ENCODE data around the gene TP63.

Gene TP63

DNA sequence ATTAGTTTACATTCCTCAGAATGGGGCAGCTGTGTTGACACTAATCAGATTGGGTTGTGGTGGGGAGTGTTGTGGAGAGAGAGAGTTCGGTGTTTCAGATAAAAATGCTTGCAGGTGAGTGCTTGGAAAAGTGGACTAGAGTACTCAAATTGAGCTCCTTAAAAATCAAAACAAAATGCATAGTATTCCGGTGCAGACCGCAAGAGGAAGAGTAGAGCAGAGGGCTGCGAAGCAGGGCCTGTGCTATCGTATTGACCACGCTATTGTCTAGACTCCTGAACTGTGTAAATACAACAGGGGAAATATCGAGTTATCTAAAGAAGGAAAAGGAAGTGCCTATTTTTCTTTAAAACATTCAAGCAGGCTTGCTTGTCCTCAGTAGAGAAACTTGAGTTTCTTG is 159.5 kb downstream of the TP63 start:
- H3K4me3 ChIP-seq = no peak overlapping the region
- DNase-seq (ENCODE audit: low spot score) = no peak
- TF ChIP-seq, protein P1, sequence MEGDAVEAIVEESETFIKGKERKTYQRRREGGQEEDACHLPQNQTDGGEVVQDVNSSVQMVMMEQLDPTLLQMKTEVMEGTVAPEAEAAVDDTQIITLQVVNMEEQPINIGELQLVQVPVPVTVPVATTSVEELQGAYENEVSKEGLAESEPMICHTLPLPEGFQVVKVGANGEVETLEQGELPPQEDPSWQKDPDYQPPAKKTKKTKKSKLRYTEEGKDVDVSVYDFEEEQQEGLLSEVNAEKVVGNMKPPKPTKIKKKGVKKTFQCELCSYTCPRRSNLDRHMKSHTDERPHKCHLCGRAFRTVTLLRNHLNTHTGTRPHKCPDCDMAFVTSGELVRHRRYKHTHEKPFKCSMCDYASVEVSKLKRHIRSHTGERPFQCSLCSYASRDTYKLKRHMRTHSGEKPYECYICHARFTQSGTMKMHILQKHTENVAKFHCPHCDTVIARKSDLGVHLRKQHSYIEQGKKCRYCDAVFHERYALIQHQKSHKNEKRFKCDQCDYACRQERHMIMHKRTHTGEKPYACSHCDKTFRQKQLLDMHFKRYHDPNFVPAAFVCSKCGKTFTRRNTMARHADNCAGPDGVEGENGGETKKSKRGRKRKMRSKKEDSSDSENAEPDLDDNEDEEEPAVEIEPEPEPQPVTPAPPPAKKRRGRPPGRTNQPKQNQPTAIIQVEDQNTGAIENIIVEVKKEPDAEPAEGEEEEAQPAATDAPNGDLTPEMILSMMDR (IDR thresholded peaks at IDR 0.05) = no peak
- no peak overlapping the region for H3K27ac ChIP-seq

DNA sequence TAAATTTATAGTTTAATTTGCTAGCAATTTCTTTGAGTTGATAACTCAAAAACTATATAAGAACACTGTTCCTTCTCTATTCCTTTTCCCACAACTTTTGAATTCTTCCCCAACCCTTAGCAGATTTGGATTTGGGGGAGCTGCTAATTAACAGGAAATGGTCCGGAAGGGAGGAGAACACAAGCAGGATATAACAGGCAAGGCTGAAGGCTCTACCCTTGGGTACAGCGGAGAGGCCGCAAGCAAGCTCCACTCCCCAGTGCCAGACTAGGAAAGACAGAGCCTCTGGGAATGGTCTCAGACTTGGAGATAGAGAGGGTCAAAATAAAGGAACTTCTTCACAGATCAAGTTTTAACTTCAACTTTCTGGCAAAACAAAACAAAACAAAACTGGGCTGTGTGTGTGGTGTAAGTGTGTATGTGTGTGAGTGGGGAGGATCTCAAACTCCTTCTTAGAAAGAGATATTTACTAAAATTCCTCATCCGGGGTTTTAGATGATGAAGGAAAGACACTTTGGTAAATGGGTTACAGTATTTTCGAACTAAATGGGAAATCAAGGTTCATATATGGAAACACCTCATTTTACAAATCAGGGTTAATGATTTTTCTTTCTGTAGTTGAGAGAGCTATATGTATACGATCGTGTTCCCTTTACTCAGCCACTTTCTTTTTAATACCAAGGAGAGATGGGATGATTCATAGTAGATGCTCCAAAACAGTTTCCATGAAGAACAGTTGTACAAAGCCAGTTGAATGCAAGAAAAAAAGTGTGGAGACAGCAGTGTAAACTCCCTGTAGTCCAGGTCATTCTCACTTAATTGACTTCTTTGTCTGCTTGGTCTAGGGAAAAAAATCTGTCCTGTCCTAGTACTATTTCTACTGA is 161.1 kb downstream of the TP63 start:
- no peak for DNase-seq (ENCODE audit: low spot score)
- Histone ChIP-seq H3K4me3 (no peak overlapping the region), H3K27ac (no peak overlapping the region)
- TF ChIP-seq, protein P1 (IDR thresholded peaks at IDR 0.05) = no peak

DNA sequence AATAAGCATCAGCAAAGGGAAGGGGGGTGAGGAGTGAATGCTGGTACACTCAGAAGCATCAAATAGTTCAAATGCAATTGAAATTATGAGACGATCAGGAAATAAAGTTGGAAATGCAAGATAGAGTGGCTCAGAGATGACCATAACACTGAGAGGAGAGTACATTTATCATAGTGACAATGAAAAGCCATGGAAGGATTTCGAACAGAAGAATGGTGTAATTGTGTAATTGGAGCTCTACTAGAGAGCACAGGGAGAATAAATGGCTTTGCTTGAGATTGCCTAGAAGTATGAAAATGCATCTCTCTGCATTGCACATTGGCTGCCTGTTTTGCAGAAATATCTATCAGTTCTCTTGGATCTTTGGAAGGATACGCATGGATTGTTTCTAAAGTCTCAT is 163.3 kb downstream of the TP63 start:
- TF ChIP-seq, protein P1 (IDR thresholded peaks at IDR 0.05) = no peak
- no peak overlapping the region for H3K27ac ChIP-seq
- H3K4me3 ChIP-seq = no peak overlapping the region
- DNase-seq (ENCODE audit: low spot score) = no peak

DNA sequence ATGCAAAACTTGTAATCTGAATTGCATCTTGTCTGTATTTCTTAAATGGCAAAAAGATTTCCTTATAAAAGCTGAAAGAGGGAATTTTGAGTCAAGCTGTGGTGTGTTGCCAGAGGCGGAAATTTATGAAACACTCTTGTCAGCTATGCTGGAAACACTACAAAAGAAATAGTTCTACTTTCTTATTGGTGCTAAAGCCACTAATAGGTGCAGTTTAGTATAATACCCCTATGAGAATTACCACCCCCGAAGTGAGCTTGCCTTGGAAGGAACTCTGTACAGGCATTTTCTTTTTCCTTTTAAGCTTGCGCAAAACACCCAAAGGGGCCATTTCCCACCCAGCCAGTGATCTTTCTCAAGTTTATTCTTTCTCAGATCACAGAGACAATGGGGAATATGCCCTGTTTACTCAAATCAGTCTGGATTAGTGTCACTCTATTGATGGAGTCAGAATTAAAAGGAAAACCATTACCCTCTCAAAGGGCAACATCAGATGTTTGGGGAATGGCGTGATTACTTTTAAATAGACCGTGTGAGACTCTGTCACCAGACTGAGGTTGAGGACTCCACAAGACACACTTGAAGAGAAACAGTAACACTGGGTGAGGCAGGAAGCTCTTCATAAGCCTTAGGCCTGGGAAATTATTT is 166.0 kb downstream of the TP63 start:
- DNase-seq (ENCODE audit: low spot score) = no peak
- TF ChIP-seq, protein P1 (IDR thresholded peaks at IDR 0.05) = no peak
- Histone ChIP-seq H3K4me3 (no peak overlapping the region), H3K27ac (no peak overlapping the region)

DNA sequence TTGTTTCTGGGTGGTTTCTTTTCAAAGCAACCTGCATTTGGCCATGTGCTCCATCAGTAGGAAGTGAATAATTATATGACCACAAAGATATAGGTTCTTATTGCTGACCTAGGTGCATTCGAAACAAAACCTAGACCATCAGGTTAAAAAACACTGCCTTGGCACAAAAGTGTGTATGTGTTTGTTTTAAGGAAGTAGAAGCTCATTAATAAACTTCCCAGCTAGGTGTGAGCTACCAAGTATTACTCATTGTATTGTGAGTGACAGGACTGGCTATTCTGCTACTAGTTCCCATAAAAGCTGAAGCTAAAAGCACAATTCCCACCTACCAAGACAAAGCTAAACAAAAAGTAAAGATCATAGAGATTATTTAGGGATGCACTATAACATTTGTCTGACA is 168.2 kb downstream of the TP63 start:
- TF ChIP-seq, protein P1 (IDR thresholded peaks at IDR 0.05) = no peak
- no peak overlapping the region for H3K27ac ChIP-seq
- DNase-seq (ENCODE audit: low spot score) = no peak
- no peak overlapping the region for H3K4me3 ChIP-seq

DNA sequence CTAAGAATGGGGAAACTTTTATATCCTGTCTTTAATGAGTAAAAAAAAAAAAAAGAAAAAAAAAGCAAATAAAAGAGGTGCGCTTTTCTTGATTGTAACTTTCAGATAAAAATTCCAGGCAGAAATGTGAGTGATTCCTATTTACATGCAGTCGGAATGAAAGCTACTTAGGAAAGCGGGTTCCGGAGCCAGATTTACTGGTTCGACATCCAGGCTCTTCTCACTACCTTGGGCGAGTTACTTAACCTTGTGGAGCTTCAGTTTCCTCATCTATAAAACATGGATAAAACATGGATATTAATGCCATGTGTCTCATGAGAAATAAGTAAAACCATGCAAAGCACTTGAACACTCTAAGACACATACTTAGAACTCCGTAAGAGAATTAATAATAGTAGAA is 169.2 kb downstream of the TP63 start:
- no peak overlapping the region for H3K4me3 ChIP-seq
- no peak overlapping the region for H3K27ac ChIP-seq
- no peak for DNase-seq (ENCODE audit: low spot score)
- TF ChIP-seq, protein P1 (IDR thresholded peaks at IDR 0.05) = no peak

DNA sequence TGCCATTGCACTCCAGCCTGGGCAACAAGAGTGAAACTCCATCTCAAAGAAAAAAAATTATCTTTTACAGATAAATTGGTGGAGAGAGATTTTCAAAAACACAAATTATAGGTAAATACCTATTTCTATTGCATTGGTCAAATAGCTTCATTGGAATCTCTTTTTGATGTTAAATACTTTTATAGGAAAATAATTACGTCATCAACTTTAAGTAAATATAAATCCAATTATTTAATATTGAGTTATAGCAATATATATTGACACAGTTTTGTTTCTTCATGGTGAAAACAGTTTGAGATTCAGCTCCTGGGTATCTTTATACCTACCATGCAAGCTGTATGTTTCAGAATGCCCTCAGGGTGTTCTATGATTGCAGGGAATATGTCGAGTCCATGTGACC is 172.1 kb downstream of the TP63 start:
- Histone ChIP-seq H3K4me3 (no peak overlapping the region), H3K27ac (no peak overlapping the region)
- no peak for DNase-seq (ENCODE audit: low spot score)
- TF ChIP-seq, protein P1 (IDR thresholded peaks at IDR 0.05) = no peak

Data from coronary artery (tissue), 2 donors.